Activated T-cell treated with anti-CD3 and anti-CD28 coated beads, Interleukin-2, amount 50 U/mL, for 48 hours (primary cell): ENCODE results near the gene UBE2V1.
"Not testable (repeated sequence)": the region's sequence is repeated elsewhere in the genome, so short reads cannot be mapped to it uniquely, and the experiment has no call there.

Experiments used
- DNase-seq, 2 experiments: peaks; one replicate each; pipeline ENCODE4 v3.0.0-alpha.2; 2020

Gene UBE2V1

DNA sequence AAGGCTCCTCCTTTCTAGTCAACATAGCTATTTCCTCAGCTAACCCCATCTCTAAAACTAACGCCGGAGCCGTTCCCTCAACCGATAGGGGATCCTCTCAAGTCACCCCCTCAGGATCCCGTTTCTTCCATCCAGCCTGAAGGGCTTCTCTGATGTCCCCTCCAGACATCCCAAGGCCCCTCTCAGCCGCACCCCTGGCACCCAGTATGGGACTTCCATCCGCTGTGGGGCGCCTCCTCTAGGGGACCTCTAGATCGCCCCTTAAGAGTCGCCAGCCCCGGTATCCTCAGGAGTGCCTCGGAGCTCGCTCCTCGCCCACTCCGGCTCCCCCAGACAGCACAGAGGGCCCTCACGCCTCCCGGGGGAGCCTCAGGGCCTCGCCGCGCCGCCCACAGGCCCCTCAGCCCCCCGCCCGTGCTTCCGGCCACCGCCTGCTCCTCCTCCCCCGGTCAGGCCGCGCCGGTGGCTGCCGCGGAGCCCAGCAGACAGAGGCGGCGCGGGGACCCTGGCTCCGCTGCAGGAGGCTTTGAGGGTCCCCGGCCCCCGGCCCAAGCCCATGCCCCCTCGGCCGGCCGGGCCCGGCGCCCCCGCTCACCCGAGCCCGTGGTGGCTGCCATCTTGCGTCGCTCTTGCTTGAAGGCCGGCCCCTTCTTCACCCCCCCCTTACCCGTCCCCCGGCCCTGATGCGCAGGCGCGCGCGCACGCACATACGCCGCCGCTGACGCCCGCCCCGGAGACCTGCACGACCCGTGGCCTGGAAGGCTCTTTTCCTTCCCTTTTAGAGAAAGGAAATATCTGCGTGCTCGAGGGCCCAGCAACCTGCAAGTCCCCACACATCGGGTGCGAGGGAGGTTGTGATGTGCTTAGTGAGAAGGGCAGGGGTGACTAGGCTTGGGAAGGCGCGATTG, at the start of gene UBE2V1:
Gene UBE2V1 (minus strand): TSS at position 639 of the 908 bp plus-strand sequence. CDS start 22 bp downstream, at position 617.
- DNase-seq: peak; percentile 89 to 92

GRCh38 chr20:50161494-50161893, 48.5 kb upstream of the UBE2V1 start:
- not testable (repeated sequence) for DNase-seq

GRCh38 chr20:50153500-50154377, 40.8 kb upstream of the UBE2V1 start, which contains the start of gene PEDS1:
TSS of gene PEDS1 (minus strand) at chr20:50153723. CDS start at chr20:50153637, 86 bp downstream.
- peak; percentile 84 to 90 for DNase-seq

GRCh38 chr20:50153153-50153499, 40.2 kb upstream of the UBE2V1 start:
- DNase-seq: no peak

DNA sequence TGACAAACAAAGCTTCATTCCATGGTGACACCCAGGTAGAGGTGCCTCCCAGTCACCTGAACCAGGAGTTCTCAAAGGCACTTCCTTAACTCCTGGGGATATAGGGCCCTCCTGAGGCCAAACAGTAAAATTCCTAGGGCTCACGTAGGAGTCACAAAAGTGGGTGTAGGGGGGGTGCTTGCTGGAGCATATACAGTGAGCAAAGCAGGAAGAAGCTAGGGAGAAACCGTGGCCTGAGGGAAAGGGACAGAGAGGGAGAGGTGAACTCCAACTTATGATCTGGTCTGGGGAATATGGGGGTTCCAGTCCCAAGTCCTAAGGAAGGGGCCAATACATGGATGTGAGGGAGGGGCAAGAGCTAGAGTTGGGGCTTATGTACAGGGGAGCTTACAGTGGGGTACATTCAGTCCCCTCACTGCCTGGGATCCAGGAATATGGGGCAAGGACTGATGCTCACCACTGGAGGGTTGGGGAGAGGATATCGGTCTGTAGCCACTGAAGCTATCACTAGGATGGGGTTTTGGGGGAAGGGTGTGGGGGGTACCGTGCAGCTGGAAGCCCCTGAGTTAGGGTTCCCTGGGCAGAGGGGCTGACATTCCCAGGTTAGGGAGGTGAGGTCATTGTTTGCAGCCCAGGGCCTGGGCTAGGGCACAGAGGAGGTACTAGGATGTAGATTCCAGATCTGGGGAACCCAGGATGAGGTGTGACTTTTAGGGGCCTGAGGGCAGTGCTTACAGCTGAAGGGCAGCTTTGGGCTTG, 39.6 kb upstream of the UBE2V1 start:
- DNase-seq: no peak

GRCh38 chr20:50151034-50151743, 38.2 kb upstream of the UBE2V1 start:
- no peak for DNase-seq

DNA sequence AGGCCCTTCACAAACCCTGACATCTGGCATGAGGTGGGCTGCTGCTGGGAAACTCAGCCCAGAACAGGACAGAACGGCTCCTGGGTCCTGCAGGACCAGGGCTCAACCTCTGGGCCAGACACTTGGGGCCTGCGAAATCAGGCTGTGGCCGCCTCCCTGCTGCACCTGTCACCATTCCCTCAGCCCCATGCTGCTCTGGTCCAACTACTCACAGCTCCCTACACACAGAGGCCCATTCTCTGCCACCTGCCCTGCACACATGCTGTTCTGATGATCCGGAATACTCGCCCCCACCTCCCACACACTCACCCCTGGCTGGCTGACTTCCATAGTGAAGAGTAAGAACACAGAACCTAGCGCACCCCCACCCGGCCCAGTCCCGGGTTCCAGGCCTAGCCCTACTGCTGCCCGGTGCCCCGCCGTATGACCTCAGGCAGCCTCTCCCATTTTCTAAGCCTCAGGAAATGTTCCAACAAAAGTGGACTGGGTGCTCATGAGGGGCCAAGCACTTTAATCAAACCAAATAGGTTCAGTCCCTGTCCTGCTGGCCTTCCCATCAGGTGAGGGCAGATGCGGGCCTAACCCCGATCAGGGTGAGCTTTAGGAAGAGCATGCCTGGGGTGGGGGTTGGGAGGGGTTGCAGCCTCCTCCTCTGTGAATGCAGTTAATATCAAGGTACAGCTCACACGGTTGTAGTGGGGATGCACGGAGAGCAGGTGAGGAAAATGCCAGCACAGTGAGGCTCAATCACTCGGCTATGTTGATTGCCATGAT, 36.7 kb upstream of the UBE2V1 start:
- no peak for DNase-seq

DNA sequence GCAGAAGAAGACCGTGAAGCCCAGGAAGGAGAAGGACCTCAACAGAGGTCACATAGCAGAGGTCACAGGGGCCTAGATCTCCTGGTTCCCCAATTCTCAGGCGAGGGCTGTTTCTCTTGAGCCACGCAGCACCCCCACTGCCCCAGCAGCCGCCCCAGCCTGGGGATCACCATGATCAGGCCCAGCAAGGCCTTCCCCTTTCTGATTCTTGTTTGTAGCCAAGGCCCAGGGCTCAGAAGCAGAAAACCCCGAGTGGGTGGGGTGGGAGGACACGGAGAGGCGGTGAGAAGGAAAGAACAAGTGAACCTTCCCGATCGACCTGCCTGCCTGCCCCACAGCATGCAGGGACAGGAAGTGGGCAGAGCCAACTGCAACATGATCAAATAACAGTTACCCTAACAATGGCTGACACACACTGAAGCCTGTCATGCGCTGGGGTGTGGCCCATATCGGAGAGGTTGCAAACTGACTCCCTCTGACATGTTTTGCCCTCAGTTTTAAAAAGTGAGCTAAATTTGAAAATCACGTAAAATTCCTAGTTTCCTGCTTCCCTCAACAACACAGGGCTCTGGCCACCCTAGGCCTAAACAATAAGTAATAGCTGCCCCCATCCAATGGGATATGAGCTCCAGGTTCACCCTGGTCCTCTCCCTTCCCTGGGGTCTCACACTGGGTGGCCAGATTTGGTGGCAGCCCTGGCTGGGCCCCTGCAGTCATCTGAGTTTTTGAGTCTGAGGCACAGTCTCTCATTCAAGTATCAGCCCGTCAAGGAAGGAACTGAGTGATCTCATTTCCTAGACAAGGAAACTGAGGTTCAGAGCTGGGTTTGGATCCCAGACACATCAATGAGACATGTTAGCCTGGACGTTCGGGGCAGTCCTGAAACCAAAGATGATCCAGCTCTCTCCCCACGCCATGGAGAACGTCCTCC, 34.0 kb upstream of the UBE2V1 start:
- peak; percentile 79 to 80 for DNase-seq

DNA sequence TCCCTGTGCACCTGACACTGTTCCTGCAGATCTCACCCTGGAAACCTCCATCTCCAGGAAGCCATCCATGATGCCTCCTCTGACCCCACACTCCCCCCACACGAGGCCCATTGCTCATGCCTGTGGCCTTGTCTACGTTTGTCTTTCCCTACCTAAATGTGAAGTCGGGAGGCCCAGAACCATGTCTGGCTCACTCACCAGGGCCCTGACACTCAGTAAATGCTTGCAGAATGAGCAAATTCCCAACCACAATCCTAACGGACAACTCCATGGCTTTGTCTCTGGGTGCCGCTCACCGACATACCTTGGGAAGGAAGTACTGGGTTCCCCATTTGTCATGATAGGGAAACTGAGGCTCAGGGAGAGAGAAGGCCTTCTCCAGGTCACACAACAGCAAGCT, 33.3 kb upstream of the UBE2V1 start:
- DNase-seq: no peak

DNA sequence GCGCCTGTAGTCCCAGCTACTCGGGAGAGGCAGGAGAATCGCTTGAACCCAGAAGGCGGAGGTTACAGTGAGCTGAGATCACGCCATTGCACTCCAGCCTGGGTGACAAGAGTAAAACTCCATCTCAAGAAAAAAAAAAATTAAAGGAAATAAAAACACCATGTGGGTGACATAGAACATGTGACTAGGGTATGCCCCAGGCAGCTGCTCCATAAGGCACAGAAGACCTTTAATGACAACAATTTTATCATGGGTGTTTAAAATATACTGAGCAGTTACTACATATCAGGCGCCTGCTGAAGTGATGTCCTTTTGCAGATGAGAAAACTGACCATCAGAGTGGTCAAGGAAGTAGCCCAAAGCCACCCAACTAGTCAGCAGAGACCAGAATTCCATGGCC, 32.6 kb upstream of the UBE2V1 start:
- DNase-seq: no peak

DNA sequence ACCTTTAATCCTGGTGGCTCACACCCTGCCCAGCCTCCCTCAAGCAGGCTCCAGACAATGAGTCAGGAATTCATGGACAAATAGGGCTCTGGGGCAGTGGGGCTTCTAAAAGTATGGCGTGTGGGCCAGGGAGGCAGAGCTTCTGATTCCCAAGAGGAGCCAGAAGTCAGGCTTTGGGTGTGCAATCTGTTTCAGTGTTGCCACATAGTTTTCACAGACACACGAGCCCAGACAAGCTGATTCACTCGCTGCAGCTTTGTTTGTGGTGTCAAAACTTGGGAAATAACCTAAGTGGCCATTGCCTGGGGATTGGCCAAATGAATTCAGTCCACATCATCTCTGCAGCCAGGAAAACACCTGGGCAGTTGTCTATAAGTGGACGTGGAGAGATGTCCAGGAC, 31.4 kb upstream of the UBE2V1 start:
- no peak for DNase-seq

DNA sequence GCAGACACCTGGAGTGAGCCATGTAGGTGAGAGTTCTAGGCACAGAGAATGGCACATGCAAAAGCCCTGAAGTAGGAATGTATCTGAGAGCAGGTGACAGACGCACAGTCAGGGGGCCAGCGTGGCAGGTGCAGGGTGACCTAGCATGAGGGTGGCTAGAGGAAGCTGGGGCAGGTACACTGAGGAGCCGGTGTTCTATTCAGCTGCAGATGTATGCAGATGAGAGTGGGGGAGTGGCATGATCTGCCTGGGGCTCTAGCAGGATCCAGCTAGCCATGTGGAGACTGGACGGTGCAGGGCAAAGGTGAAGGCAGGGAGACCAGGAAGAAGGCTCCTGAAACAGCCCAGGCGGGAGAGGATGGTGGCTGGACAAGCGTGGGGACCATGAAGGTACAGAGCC, 29.9 kb upstream of the UBE2V1 start:
- DNase-seq: no peak

DNA sequence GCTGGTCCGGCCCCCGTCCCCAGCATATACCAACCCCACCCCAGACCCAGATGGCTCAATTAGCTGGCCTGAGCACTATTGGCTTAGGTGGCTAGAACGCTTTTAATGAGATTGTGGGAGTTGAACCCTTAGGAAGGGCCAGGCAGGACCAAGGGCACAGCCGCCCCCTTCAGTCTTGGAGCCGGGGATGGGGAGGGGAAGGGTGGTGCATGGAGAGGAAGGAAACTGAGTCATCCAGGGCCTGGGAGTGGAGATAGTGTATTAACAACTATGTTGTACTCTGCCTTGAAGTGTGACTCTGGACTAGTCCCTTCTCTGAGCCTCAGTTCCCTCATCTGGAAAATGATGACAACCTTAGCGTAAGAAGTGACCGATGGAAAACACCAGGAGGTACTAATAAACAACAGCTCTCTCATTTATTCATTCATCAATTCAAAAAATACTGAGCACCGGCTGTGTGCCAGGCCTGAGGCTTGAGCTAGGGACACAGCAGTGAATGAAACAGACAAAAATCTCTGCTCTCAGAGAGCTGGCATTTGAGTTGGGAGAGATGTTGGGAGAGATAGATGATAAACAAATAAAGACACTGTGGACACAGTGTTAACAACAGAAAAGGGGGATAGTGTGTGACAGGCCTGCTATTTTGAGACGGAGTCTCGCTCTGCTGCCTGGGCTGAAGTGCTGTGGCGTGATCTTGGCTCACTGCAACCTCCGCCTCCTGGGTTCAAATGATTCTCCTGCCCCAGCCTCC, 29.0 kb upstream of the UBE2V1 start:
- DNase-seq: no peak

DNA sequence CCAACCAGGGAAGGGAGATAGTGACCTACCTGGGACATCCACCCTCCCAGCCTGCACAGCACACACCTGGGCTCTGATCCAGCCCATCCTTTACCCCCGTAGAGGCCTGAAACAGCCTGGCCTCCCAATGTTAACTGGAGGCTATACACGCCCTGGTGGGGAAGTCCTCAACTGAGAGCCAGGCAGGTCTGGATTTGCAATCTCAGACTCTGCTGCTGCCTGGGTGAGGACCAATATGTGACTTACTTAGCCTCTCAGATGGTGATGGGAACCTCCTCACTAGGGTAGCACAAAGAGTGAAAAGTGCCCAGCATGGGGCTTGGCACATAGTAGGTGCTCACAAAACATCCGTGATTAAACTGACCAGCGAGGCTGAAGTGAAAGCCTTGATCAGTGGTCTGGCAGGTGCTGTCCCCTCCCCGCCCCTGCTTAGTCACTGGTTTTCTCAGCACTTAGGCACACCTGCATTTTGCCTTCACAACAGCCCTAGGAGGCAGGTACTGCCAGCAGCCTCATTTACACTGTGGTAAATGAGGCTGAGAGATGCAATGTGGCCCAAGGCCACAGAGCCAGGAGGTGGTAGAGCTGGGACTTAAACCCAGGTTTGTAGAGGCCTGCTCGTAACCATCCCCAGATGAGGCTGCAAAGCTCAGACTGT, 28.2 kb upstream of the UBE2V1 start:
- no peak for DNase-seq

DNA sequence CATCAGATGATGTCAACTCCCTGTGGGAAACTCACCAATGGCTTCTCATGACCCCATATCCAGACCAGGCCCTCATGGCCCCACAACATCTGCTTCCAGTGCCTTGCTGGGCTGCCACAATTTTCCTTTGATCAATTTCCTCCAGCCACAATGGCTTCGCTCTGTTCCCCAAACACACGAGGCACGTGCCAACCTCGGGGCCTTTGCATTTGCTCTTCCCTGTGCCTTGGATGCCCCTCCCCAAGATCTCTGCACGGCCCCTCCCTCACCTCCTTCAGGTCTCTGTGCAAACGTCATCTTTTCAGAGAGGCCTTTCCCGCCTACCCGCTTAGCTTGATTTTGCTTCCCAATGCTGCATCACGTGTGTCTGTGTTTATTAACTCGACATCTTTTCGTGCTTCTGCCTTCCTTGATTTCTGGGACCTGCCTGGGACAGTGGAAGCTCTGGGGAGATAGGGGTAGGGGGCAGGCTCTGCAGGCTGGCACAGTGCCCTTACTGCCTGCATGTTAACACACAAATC, 27.4 kb upstream of the UBE2V1 start:
- no peak for DNase-seq

- no peak for DNase-seq
Observed at GRCh38 chr20:50138479-50139393, 25.8 kb upstream of the UBE2V1 start.

- no peak for DNase-seq
Observed at GRCh38 chr20:50138120-50138478, 25.1 kb upstream of the UBE2V1 start.

- DNase-seq: not testable (repeated sequence)
Observed at GRCh38 chr20:50137702-50138101, 24.8 kb upstream of the UBE2V1 start.
